ENCODE data around the gene ZNF606.

GRCh38 chr19:57964761-57965160 lies 37.9 kb downstream of the ZNF606 start:
- TF ChIP-seq CTCF (conservative IDR thresholded peaks at IDR 0.05; ENCODE audit: low read length) (no peak), EZH2phosphoT487 (IDR thresholded peaks at IDR 0.05; ENCODE audit: borderline replicate concordance, low read depth, low read length) (no peak)
